ENCODE data around the gene ERC2. TPM values are rescaled to one million over a fixed set of nuclear protein-coding genes. Genes with fewer than 3 reads are reported as not detected.

The ERC2 gene
- total RNA-seq, 2 experiments from 2014 or later = not detected

DNA sequence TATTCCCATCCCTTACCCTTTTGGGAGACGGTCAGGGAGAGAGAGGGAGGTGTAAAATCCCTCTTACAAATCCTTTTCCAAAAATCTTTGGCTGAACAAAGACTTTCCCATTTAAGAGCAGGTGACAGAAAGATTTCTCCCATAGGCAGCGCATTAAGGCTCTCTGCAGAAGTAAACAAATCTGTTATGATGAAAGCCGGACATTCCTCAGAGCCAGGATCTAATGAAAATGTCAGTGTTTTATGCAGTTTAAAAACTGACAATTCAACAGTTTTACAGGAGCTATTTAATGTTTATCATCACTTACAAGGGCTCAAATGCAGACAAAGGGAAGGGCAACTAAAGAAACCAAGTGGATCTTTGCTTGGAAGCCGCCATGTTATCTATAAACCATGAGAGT, 872.8 kb downstream of the ERC2 start:
- H3K9me3 Mint-ChIP-seq = no peaks in the 10 kb centered on the region
- POLR2A ChIA-PET = no interaction called here
- H3K27me3 Mint-ChIP-seq = no peaks in the 10 kb centered on the region
- no peak overlapping the region for H3K27ac Mint-ChIP-seq
- no peaks in the 10 kb centered on the region for H3K4me1 Mint-ChIP-seq (ENCODE audit: low read depth)
- CTCF ChIA-PET = no interaction called here
- H3K4me3 Mint-ChIP-seq = no peak overlapping the region
- intact Hi-C loops (cut with micrococcal nuclease) = no loop called here
- H3K36me3 Mint-ChIP-seq = no peaks in the 10 kb centered on the region
- no peak for DNase-seq

DNA sequence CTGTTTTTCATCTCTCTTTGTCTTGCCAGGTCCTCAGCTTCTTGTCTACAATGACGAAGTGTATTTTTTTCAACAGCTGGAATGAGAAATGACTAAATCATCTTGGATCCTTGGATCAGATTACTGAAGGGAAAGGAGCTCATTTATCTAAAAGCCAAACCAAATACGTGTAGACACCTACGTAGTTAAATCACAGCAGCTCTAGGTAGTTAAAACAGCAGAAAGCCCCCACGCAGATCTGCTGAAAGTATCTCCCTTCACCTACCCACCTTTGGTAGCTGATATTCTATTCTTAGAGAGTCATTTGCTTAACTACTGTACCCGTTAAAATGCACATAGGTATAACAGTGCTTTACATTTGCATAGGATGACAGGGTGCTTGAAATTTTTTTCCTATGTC, 875.7 kb downstream of the ERC2 start:
- Mint-ChIP-seq H3K4me1 (ENCODE audit: low read depth) (no peaks in the 10 kb centered on the region), H3K36me3 (no peaks in the 10 kb centered on the region)
- POLR2A ChIA-PET = no interaction called here

GRCh38 chr3:55591888-55592287, 876.4 kb downstream of the ERC2 start:
- Mint-ChIP-seq H3K36me3 (no peaks in the 10 kb centered on the region), H3K4me3 (no peak overlapping the region), H3K27ac (no peak overlapping the region), H3K4me1 (ENCODE audit: low read depth) (no peaks in the 10 kb centered on the region), H3K9me3 (no peaks in the 10 kb centered on the region), H3K27me3 (no peaks in the 10 kb centered on the region)
- intact Hi-C loops (cut with micrococcal nuclease) = no loop called here
- ChIA-PET CTCF (no interaction called here), POLR2A (no interaction called here)
- DNase-seq = no peak

More for the DNA sequence above, 875.7 kb downstream of the ERC2 start:
- DNase-seq = no peak
- Mint-ChIP-seq H3K27me3 (no peaks in the 10 kb centered on the region), H3K9me3 (no peaks in the 10 kb centered on the region), H3K4me3 (no peak overlapping the region), H3K27ac (no peak overlapping the region)
- CTCF ChIA-PET = no interaction called here
- intact Hi-C loops (cut with micrococcal nuclease) = no loop called here

- DNase-seq = no peak
- no peaks in the 10 kb centered on the region for H3K36me3 Mint-ChIP-seq
- ChIA-PET POLR2A (no interaction called here), CTCF (no interaction called here)
- H3K4me3 Mint-ChIP-seq = no peak overlapping the region
- H3K9me3 Mint-ChIP-seq = no peaks in the 10 kb centered on the region
- no peaks in the 10 kb centered on the region for H3K4me1 Mint-ChIP-seq (ENCODE audit: low read depth)
- intact Hi-C loops (cut with micrococcal nuclease) = no loop called here
- no peaks in the 10 kb centered on the region for H3K27me3 Mint-ChIP-seq
- no peak overlapping the region for H3K27ac Mint-ChIP-seq
Observed at GRCh38 chr3:55588146-55588765, 880.0 kb downstream of the ERC2 start.

DNA sequence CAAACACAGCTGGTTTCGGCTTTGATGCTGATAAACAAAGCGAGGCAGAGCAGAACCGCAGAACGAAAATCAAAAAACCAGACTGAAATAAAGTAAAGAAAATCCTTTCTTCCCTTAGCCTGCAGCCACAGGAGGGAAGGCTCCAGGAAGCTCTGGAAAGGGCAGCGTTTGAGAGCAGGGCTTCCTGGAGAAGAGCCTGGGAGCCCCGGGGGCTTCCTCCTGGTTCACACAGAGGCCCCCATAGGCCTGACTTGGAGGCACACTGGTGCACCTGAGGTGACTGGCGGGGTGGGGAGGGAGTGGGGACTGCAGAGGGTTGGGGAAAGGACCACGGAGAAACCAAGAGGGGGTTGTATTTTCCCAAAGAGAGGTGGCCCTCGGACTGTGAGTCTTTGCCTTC, 882.4 kb downstream of the ERC2 start:
- ChIA-PET POLR2A (no interaction called here), CTCF (no interaction called here)
- Mint-ChIP-seq H3K4me1 (ENCODE audit: low read depth) (no peaks in the 10 kb centered on the region), H3K36me3 (no peaks in the 10 kb centered on the region), H3K9me3 (no peaks in the 10 kb centered on the region), H3K4me3 (no peak overlapping the region), H3K27ac (no peak overlapping the region), H3K27me3 (no peaks in the 10 kb centered on the region)
- no peak for DNase-seq
- intact Hi-C loops (cut with micrococcal nuclease) = no loop called here

DNA sequence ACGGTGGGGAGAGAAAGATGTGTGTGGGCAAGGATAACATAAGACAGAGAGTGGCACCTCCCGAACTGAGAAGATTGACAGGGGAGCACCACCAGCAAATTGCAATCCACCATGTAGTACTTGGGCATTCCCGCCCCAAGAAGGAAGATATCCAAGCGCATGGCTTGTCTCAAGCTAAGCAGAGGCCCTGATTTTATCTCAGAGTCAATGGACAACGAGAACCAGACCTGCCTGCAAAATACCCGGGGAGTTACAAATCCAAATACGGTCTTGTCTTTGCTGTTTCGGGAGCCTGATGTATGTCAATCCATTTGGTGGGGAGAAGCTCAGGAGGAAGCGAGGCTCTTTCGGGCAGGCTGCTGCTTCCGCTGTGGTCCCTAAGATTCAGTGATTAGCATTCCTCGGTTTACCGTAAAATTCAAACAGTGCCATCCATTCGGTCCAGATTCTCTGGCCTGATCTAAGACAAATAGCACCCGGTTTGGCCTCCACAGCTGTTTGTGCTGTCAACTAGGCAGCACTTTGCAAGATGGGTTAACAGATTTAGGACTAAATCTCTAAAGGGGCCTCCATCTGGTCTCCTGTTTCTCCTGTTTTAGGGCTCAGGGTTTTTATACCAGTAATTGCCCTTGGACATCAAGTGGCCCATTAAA, 883.4 kb downstream of the ERC2 start:
- H3K4me1 Mint-ChIP-seq (ENCODE audit: low read depth) = no peaks in the 10 kb centered on the region
- no peaks in the 10 kb centered on the region for H3K27me3 Mint-ChIP-seq
- ChIA-PET POLR2A (no interaction called here), CTCF (no interaction called here)
- no peak overlapping the region for H3K4me3 Mint-ChIP-seq
- H3K36me3 Mint-ChIP-seq = no peaks in the 10 kb centered on the region
- no peak for DNase-seq
- H3K9me3 Mint-ChIP-seq = no peaks in the 10 kb centered on the region
- no peak overlapping the region for H3K27ac Mint-ChIP-seq
- intact Hi-C loops (cut with micrococcal nuclease) = no loop called here

GRCh38 chr3:55584030-55584429, 884.2 kb downstream of the ERC2 start:
- Mint-ChIP-seq H3K27me3 (no peaks in the 10 kb centered on the region), H3K27ac (no peak overlapping the region), H3K36me3 (no peaks in the 10 kb centered on the region), H3K4me3 (no peak overlapping the region), H3K4me1 (ENCODE audit: low read depth) (no peaks in the 10 kb centered on the region), H3K9me3 (no peaks in the 10 kb centered on the region)
- intact Hi-C loops (cut with micrococcal nuclease) = no loop called here
- ChIA-PET CTCF (no interaction called here), POLR2A (no interaction called here)
- DNase-seq = no peak

GRCh38 chr3:55583475-55583874, 884.8 kb downstream of the ERC2 start:
- Mint-ChIP-seq H3K27ac (no peak overlapping the region), H3K27me3 (no peaks in the 10 kb centered on the region), H3K36me3 (no peaks in the 10 kb centered on the region), H3K4me3 (no peak overlapping the region), H3K9me3 (peaks cover 3% of the 10 kb centered on the region), H3K4me1 (ENCODE audit: low read depth) (no peaks in the 10 kb centered on the region)
- ChIA-PET POLR2A (no interaction called here), CTCF (no interaction called here)
- DNase-seq = no peak
- intact Hi-C loops (cut with micrococcal nuclease) = no loop called here

GRCh38 chr3:55579496-55579895, 888.8 kb downstream of the ERC2 start:
- H3K27ac Mint-ChIP-seq = no peak overlapping the region
- H3K27me3 Mint-ChIP-seq = no peaks in the 10 kb centered on the region
- DNase-seq = no peak
- H3K4me1 Mint-ChIP-seq (ENCODE audit: low read depth) = no peaks in the 10 kb centered on the region
- peaks cover 6% of the 10 kb centered on the region for H3K9me3 Mint-ChIP-seq
- POLR2A ChIA-PET = no interaction called here
- intact Hi-C loops (cut with micrococcal nuclease) = no loop called here
- no peaks in the 10 kb centered on the region for H3K36me3 Mint-ChIP-seq
- CTCF ChIA-PET = no interaction called here
- H3K4me3 Mint-ChIP-seq = no peak overlapping the region

GRCh38 chr3:55576621-55577388, 891.5 kb downstream of the ERC2 start:
- DNase-seq = no peak
- Mint-ChIP-seq H3K27me3 (no peaks in the 10 kb centered on the region), H3K27ac (no peak overlapping the region), H3K36me3 (no peaks in the 10 kb centered on the region), H3K4me3 (no peak overlapping the region), H3K4me1 (ENCODE audit: low read depth) (no peaks in the 10 kb centered on the region), H3K9me3 (peaks cover 6% of the 10 kb centered on the region)
- POLR2A ChIA-PET = no interaction called here
- intact Hi-C loops (cut with micrococcal nuclease) = no loop called here
- CTCF ChIA-PET = no interaction called here

DNA sequence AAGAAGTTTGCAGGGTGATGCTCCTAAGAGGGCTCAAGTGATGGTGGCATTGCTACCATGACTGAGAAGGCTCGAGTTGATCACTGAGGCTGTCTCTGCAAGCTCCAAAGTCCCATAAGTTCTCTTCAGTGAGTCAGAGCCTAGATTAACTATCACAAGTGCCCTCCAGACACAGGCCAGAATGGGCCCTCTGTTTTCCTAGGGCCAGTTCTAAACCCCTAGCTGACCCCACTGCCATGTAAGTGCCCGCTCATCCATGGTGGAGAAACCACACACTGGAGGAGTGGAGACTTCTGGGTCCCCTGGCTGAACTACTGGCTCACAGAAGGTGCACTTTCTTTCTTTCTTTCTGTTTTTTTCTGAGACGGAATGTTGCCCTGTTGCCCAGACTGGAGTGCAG, 893.6 kb downstream of the ERC2 start:
- Mint-ChIP-seq H3K36me3 (no peaks in the 10 kb centered on the region), H3K9me3 (peaks cover 6% of the 10 kb centered on the region), H3K27ac (no peak overlapping the region), H3K4me3 (no peak overlapping the region), H3K27me3 (no peaks in the 10 kb centered on the region), H3K4me1 (ENCODE audit: low read depth) (no peaks in the 10 kb centered on the region)
- ChIA-PET POLR2A (no interaction called here), CTCF (no interaction called here)
- intact Hi-C loops (cut with micrococcal nuclease) = no loop called here
- no peak for DNase-seq

- ChIA-PET CTCF (no interaction called here), POLR2A (no interaction called here)
- no peaks in the 10 kb centered on the region for H3K4me1 Mint-ChIP-seq (ENCODE audit: low read depth)
- no peak overlapping the region for H3K27ac Mint-ChIP-seq
- no peak for DNase-seq
- H3K36me3 Mint-ChIP-seq = no peaks in the 10 kb centered on the region
- intact Hi-C loops (cut with micrococcal nuclease) = no loop called here
- no peaks in the 10 kb centered on the region for H3K9me3 Mint-ChIP-seq
- H3K4me3 Mint-ChIP-seq = no peak overlapping the region
- H3K27me3 Mint-ChIP-seq = no peaks in the 10 kb centered on the region
Observed at GRCh38 chr3:55572816-55573215, 895.5 kb downstream of the ERC2 start.

- Mint-ChIP-seq H3K27ac (no peak overlapping the region), H3K9me3 (no peaks in the 10 kb centered on the region), H3K4me3 (no peak overlapping the region), H3K36me3 (no peaks in the 10 kb centered on the region), H3K4me1 (ENCODE audit: low read depth) (no peaks in the 10 kb centered on the region), H3K27me3 (no peaks in the 10 kb centered on the region)
- no peak for DNase-seq
- ChIA-PET CTCF (no interaction called here), POLR2A (no interaction called here)
- intact Hi-C loops (cut with micrococcal nuclease) = no loop called here
Observed at GRCh38 chr3:55571913-55572312, 896.4 kb downstream of the ERC2 start.
